OCI-LY3 (cell line): Measurements from ENCODE around the gene EWSR1.

Experiments
- EZH2phosphoT487 ChIP-seq: fragments of 200-600 bp; shearing (Covaris generic); IDR thresholded peaks from 2 replicates; pipeline ENCODE4 v1.6.1; 2018; ENCODE audit warnings: antibody characterized with exemption, mixed run types, low read depth
- TF ChIP-seq, protein P1 (sequence below): fragments of 200-600, 300-600 bp; sonication (generic); IDR thresholded peaks from 2 replicates; pipeline ENCODE4 v1.5.1; 2014; ENCODE audit warnings: antibody characterized with exemption, low read length, low read depth

DNA sequence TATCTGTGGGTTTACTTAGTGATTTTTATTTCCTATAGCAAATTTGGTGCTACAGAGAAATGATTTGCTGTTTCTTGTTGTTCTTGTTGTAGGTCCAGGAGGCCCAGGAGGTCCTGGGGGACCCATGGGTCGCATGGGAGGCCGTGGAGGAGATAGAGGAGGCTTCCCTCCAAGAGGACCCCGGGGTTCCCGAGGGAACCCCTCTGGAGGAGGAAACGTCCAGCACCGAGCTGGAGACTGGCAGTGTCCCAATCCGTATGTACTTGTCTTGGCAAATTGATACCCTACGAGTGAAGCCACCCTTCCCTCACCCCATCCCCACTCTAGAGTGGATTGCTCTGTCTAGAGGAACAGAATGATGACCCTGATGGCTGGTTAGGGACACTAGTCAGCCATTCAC, 30.6 kb downstream of the EWSR1 start:
- TF ChIP-seq, protein P1, sequence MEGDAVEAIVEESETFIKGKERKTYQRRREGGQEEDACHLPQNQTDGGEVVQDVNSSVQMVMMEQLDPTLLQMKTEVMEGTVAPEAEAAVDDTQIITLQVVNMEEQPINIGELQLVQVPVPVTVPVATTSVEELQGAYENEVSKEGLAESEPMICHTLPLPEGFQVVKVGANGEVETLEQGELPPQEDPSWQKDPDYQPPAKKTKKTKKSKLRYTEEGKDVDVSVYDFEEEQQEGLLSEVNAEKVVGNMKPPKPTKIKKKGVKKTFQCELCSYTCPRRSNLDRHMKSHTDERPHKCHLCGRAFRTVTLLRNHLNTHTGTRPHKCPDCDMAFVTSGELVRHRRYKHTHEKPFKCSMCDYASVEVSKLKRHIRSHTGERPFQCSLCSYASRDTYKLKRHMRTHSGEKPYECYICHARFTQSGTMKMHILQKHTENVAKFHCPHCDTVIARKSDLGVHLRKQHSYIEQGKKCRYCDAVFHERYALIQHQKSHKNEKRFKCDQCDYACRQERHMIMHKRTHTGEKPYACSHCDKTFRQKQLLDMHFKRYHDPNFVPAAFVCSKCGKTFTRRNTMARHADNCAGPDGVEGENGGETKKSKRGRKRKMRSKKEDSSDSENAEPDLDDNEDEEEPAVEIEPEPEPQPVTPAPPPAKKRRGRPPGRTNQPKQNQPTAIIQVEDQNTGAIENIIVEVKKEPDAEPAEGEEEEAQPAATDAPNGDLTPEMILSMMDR = no peak
- no peak for TF ChIP-seq EZH2phosphoT487
